ENCODE data around the gene JUN. TPM values are rescaled to one million over a fixed set of nuclear protein-coding genes. Genes with fewer than 3 reads are reported as not detected.

The JUN gene
- total RNA-seq, 1 experiment from 2014 or later: 46.7 TPM

GRCh38 chr1:58788259-58788658 is 4.4 kb upstream of the JUN start:
- no peak for DNase-seq (ENCODE audit: low read depth)

GRCh38 chr1:58786927-58787245 is 3.0 kb upstream of the JUN start:
- in situ Hi-C loops (cut with HindIII; ENCODE audit: low pct_unique_long_range_greater_than_20kb, low sequenced_read_pairs): no loop called here

More at GRCh38 chr1:58788259-58788658, 4.4 kb upstream of the JUN start:
- in situ Hi-C loops (cut with HindIII; ENCODE audit: low pct_unique_long_range_greater_than_20kb, low sequenced_read_pairs): no loop called here

GRCh38 chr1:58786184-58786926 is 2.5 kb upstream of the JUN start:
- no peak for DNase-seq (ENCODE audit: low read depth)
- in situ Hi-C loops (cut with HindIII; ENCODE audit: low pct_unique_long_range_greater_than_20kb, low sequenced_read_pairs): no loop called here

More at GRCh38 chr1:58786927-58787245, 3.0 kb upstream of the JUN start:
- DNase-seq (ENCODE audit: low read depth): no peak

DNA sequence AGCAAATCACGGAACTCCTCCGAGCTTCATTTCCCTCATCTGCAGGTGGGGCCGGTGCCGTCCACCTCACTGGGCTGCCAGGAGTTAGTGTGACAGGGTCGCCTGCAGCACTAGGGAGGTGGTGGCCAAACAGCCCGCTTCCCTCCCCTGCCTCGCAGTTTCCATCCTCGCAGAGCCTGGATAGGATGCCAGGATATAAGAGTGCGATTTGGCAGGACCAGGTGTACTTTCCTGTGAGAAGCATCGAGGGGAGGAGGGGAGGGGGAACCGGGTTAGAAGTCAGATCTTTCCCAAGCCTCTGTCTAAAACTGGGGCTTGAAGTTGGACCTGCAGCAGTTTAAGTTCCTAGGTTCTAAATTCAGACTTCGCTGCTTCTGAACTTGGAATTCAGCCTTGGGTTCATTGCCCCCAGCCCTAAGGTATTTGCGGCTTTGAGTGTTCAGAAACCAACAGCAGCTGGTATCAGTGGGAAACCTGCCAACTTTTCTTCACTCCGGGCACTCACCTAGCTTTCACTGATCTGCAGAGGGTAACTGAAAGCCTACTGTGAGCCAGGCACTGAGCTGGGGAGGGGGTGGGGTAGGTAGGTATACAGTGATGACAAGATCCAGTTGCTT is 1.7 kb upstream of the JUN start:
- peak; percentile 83 for DNase-seq (ENCODE audit: low read depth)
- in situ Hi-C loops (cut with HindIII; ENCODE audit: low pct_unique_long_range_greater_than_20kb, low sequenced_read_pairs): no loop called here

DNA sequence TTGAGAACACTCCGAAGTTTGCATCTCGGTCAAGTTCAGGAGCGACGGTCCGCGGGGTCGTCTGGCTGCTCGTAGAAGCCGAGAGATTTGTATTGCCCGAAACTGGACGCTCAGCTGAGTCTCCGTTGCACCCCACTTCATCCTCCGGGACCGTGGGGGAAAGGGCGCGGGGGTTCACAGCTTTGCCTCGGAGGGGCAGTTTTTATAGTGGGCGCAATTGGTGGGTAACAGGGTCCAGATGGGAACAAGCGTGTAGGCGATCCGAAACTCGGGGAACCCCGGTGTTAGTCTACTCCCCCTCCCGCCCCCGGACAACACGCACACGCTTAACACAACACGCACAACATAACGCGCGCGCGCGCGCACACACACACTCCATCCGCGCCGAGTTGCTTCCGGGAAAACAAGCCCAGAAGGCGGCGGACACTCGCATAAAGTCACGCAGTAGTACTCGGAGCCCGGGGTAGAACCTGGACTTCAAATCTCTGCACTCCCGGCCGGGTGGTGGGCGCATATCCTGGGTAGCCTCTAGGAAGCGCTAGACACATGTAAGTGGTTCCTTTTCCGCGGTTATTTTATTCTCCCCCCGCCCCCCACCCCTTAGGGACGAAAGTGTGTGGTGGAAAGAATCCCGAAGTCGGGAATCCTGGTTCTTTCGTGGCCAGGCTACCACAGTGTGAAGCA is 1.1 kb upstream of the JUN start:
- DNase-seq (ENCODE audit: low read depth): no peak
- in situ Hi-C loops (cut with HindIII; ENCODE audit: low pct_unique_long_range_greater_than_20kb, low sequenced_read_pairs): no loop called here

DNA sequence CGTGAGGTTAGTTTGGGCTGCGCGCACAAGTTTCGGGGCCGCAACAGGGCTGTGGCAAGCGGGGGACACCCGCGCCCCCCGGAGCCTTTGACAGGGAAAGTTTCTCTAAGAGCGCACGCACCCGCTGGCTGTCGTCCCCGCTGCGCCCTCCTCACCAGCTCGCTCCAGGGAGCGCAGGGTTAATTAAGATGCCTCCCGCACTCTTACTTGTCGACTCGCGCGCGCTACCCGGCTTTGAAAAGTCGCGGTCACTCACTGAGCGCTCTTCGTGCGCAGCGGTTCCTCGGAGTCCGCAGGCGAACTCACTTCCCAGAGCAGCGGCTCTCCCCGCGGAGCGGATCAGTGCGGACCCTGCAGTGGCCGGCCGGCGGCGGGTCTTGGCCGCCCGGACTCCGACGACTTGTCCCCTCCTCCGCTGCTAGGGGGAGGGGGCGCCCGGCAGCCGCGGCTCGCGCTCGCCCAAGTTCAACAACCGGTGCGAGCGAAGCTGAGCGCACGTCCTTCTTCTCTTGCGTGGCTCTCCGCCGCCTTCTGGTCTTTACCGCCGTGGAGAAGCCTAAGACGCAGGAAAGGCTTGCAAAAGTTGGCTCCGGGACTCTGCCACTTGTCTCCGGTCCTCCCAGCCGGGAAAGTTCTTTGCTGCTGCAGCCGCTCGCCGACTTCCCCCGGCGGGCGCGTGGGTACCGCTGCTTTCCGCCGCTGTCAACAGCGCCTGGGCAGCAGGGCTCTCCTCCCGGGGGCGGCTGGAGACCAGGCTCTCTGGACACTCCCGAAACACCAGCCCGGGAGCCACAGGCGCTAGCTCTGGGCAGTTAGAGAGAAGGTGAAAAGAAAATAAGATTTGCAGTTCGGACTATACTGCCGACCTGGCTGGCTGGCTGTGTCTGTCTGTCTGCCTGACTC is 506 bp downstream of the JUN start:
- in situ Hi-C loops (cut with HindIII; ENCODE audit: low pct_unique_long_range_greater_than_20kb, low sequenced_read_pairs): no loop called here
- peak; percentile 59 for DNase-seq (ENCODE audit: low read depth)

DNA sequence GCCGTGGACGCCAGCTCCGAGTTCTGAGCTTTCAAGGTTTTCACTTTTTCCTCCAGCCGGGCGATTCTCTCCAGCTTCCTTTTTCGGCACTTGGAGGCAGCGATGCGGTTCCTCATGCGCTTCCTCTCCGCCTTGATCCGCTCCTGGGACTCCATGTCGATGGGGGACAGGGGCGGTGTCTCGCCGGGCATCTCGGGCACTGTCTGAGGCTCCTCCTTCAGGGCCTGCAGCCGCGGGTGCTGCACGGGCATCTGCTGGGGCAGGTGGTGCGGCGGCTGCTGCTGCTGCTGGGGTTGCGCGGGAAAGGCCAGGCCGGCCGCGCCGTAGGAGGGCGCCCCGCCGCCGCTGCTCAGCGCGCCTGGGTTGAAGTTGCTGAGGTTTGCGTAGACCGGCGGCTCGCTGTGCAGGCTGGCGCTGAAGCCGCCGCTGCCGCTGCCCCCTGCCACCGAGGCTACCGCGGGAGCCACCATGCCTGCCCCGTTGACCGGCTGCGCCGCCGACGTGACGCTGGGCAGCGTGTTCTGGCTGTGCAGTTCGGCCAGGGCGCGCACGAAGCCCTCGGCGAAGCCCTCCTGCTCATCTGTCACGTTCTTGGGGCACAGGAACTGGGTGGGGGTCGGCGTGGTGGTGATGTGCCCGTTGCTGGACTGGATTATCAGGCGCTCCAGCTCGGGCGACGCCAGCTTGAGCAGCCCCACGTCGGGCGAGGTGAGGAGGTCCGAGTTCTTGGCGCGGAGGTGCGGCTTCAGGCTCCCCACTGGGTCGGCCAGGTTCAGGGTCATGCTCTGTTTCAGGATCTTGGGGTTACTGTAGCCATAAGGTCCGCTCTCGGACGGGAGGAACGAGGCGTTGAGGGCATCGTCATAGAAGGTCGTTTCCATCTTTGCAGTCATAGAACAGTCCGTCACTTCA is 1.4 kb downstream of the JUN start:
- in situ Hi-C loops (cut with HindIII; ENCODE audit: low pct_unique_long_range_greater_than_20kb, low sequenced_read_pairs): no loop called here
- DNase-seq (ENCODE audit: low read depth): peak; percentile 59

GRCh38 chr1:58781541-58782177 is 2.2 kb downstream of the JUN start:
- in situ Hi-C loops (cut with HindIII; ENCODE audit: low pct_unique_long_range_greater_than_20kb, low sequenced_read_pairs): no loop called here
- peak; percentile 66 for DNase-seq (ENCODE audit: low read depth)

DNA sequence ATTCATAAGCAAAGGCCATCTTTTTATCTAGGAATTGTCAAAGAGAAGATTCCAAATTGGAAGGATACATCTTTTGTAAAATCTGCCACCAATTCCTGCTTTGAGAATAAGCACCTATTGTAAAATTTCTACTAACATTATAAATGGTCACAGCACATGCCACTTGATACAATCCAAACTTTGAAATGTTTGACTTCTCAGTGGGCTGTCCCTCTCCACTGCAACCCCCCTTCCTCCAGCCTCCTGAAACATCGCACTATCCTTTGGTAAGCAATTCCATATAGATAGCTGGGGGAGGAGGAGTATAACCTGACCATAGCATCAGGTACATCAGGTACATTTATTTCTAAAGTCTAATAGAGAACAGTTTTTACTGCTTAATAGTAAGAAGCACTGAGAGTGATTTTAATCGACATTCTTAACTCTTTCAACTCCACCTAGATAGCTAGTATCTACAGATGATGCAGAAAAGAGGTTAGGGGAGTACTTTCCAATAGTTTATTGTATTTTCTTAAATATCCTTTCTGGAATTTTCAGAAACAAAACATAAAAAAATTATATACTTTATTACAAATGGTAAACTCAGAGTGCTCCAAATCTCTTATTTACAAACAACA is 2.9 kb downstream of the JUN start:
- peak; percentile 15 for DNase-seq (ENCODE audit: low read depth)
- in situ Hi-C loops (cut with HindIII; ENCODE audit: low pct_unique_long_range_greater_than_20kb, low sequenced_read_pairs): no loop called here

DNA sequence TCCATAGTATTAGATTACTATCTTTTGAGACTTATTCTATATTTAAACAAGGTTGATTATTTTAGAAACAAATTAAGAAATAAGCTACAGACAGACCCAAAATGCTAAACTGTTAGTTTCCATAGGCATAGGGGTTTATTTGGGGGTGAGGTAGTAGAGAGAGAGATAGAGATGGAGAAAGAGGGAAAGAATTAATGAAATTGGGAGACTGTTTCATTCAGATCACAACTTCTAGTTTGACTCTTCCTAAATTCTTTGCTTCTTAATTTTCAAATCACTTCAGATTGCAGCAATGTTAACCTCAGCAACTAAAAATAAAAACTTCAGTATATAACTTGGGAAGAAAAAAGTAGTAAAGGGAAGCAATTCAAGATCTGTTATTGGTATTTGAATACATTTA is 3.4 kb downstream of the JUN start:
- in situ Hi-C loops (cut with HindIII; ENCODE audit: low pct_unique_long_range_greater_than_20kb, low sequenced_read_pairs): no loop called here
- DNase-seq (ENCODE audit: low read depth): no peak

- DNase-seq (ENCODE audit: low read depth): peak; percentile 42
- in situ Hi-C loops (cut with HindIII; ENCODE audit: low pct_unique_long_range_greater_than_20kb, low sequenced_read_pairs): no loop called here
These were observed 4.0 kb downstream of the JUN start for GRCh38 chr1:58779801-58780382.

DNA sequence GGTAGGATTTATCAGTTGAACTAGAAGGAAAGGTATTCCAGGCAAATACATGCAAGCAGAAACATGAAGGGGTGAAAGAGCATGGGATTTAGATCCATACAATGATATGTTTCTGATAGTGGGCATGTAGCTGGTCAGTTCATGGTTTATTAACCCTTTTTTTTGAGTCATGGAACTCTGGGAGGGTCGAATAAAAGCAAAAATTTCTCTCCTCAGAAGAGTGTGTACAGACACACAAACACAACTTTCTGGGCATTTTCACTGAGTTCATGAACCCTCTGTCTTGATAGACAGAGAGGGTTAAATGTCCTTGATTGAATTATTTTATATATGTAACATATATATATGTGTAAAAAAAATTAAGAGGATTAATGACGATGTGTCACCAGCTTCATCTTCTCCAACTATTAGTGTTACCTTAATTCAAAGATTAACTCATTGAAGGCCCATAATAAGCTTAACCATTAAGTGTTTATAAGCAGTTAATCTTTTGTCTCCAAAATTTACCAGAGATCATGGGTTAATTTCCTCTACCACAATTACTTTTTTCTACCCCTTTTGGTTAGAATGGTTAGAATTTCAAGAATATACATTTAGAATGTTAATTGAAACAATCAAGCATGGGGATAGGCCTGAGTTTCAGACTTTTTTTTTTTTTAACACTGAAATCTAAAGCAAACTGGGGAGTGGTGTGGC is 4.6 kb downstream of the JUN start:
- no peak for DNase-seq (ENCODE audit: low read depth)
- in situ Hi-C loops (cut with HindIII; ENCODE audit: low pct_unique_long_range_greater_than_20kb, low sequenced_read_pairs): no loop called here

GRCh38 chr1:58778385-58779000 is 5.4 kb downstream of the JUN start:
- no peak for DNase-seq (ENCODE audit: low read depth)
- in situ Hi-C loops (cut with HindIII; ENCODE audit: low pct_unique_long_range_greater_than_20kb, low sequenced_read_pairs): no loop called here

DNA sequence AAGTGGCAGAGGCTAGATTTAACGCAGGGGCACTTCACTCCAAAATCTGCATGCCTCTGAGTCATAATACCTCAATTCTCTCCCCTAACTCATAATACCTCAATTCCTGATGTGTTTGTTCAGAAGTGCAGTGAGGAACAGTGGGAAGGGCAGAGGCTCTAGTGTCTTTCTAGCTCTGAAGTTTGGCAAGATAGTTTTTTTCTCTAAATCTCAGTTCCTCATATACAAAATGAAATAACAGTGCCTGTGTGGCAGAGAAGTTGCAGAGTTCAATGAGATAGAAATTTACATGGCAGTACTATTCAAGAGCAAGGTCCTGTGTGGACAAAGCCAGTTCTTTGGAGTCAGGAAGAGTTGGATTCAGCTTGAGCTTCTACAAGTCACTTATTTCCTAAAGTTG is 9.8 kb downstream of the JUN start:
- in situ Hi-C loops (cut with HindIII; ENCODE audit: low pct_unique_long_range_greater_than_20kb, low sequenced_read_pairs): no loop called here
- DNase-seq (ENCODE audit: low read depth): no peak

DNA sequence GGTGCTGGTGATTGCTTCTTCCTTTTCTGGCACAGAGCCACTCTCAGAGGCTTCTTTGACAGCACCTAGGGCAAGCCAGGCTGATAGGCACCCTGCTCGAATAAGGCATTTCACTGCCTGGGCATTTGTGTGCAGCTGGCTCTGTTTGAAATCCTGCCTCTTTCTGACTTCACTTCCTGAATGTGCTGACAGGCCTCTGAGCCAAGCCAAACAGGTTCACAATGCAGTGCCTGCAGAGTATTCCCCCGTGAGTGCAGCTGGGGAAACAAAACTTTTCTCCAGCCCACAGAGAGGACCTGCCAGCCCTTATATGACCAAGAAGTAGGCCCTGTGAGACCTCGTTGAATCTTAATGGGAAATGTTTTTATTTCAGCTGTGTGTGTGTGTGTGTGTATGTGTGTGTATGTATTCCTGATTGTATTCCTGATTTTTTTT is 10.4 kb downstream of the JUN start:
- DNase-seq (ENCODE audit: low read depth): no peak
- in situ Hi-C loops (cut with HindIII; ENCODE audit: low pct_unique_long_range_greater_than_20kb, low sequenced_read_pairs): no loop called here
